K562 (cell line): ENCODE data around the gene PGAP2. TPM values are rescaled to one million over a fixed set of nuclear protein-coding genes. Genes with fewer than 3 reads are reported as not detected.

ENCODE experiments used
- ATAC-seq: fragments of 200-7000 bp; cut with Tn5 transposase; 3 replicates; pipeline ENCODE4 v1.9.1; 2020; ENCODE audit warnings: moderate library complexity
- BruUV-seq: library from RNA; stranded (reverse); fragments of 400-500 nt; replicated peaks from 2 replicates; lab custom pipeline; 2021; lab: Mats Ljungman, UMichigan
- CTCF ChIA-PET: fragments of 300-600 bp; formaldehyde crosslinking; extraction: SDS; loops from one replicate; lab custom pipeline; 2021; ENCODE audit warnings: low intra/inter-chr PET ratio; lab: Yijun Ruan, JAX
- POLR2A ChIA-PET: fragments of 300-600, 350-650 bp; sonication (Branson Sonifier 250); formaldehyde crosslinking; extraction: SDS; loops from one replicate; lab custom pipeline; 2021; ENCODE audit warnings: antibody characterized with exemption, inconsistent platforms; lab: Yijun Ruan, JAX
- DNase-seq, 4 experiments: peaks; one replicate each; pipeline versions ENCODE4 v3.0.0 to v3.0.0-alpha.2; 2011 to 2018; ENCODE audit warnings: low spot score in 3 of 4, mixed read lengths in 3 of 4; ENCODE audit errors: extremely low read depth in 1 of 4
- FAIRE-seq: peaks from 2 replicates; lab custom pipeline; 2011; peaks lifted over from hg19 to GRCh38; lab: Jason Lieb, UNC
- H2AFZ ChIP-seq: 2 replicates; pipeline ENCODE4 v1.6.0; 2011; ENCODE audit warnings: low read depth, low read length, control low read depth, inconsistent platforms
- H3K27ac ChIP-seq: fragments of 200-600 bp; 3 replicates; pipeline ENCODE4 v1.8.0; 2011; ENCODE audit warnings: low read depth, mild to moderate bottlenecking, control low read depth, inconsistent platforms, low read length, moderate library complexity, mixed read lengths; ENCODE audit errors: extremely low read depth
- H3K27me3 ChIP-seq, 2 experiments: fragments of 300-600 bp in 1 of 2; 2 replicates in 1 of 2; 3 replicates in 1 of 2; pipeline versions ENCODE4 v1.6.0 to v1.8.0; 2011; ENCODE audit warnings: inconsistent platforms in 2 of 2, low read length in 2 of 2, mild to moderate bottlenecking in 1 of 2, mixed read lengths in 1 of 2, moderate library complexity in 1 of 2; ENCODE audit not compliant: control insufficient read depth in 2 of 2, insufficient read depth in 2 of 2
- H3K36me3 ChIP-seq: fragments of 300-600 bp; 3 replicates; pipeline ENCODE4 v1.8.0; 2011; ENCODE audit warnings: mild to moderate bottlenecking, low read length, inconsistent platforms; ENCODE audit not compliant: control insufficient read depth, insufficient read depth
- H3K4me1 ChIP-seq, 2 experiments: fragments of 200-600 bp in 1 of 2; replicated peaks in 1 of 2; 2 replicates in 1 of 2; 3 replicates in 1 of 2; pipeline versions ENCODE4 v1.5.1 to v1.8.0; 2011; ENCODE audit warnings: inconsistent platforms in 2 of 2, low read length in 2 of 2, mild to moderate bottlenecking in 1 of 2, mixed read lengths in 1 of 2, moderate library complexity in 1 of 2; ENCODE audit not compliant: control insufficient read depth in 2 of 2, insufficient read depth in 2 of 2
- H3K4me2 ChIP-seq: 2 replicates; pipeline ENCODE4 v1.6.1; 2011; ENCODE audit warnings: low read length, control low read depth, inconsistent platforms, mixed read lengths; ENCODE audit not compliant: insufficient read depth
- H3K4me3 ChIP-seq: fragments of 200-600 bp; sonication (generic), shearing (Covaris generic); 2 replicates; pipeline ENCODE4 v1.5.1; 2016; ENCODE audit warnings: control low read depth, inconsistent platforms
- H3K79me2 ChIP-seq: fragments of 200-600 bp; 3 replicates; pipeline ENCODE4 v1.8.0; 2011; ENCODE audit warnings: low read length, inconsistent platforms; ENCODE audit not compliant: control insufficient read depth, insufficient read depth
- H3K9ac ChIP-seq, 2 experiments: 2 replicates each; pipeline versions ENCODE4 v1.6.0 to v1.6.1; 2011; ENCODE audit warnings: low read depth in 2 of 2, low read length in 2 of 2, control low read depth in 1 of 2, inconsistent platforms in 1 of 2, mild to moderate bottlenecking in 1 of 2, mixed read lengths in 1 of 2; ENCODE audit not compliant: insufficient read depth in 1 of 2
- H3K9me1 ChIP-seq: one replicate; pipeline ENCODE4 v1.6.0; 2011; ENCODE audit warnings: inconsistent platforms, mild to moderate bottlenecking, low read length, moderate library complexity; ENCODE audit not compliant: control insufficient read depth, insufficient read depth
- H3K9me3 ChIP-seq: replicated peaks from 2 replicates; pipeline ENCODE4 v1.5.1; 2011; ENCODE audit warnings: low read depth, low read length, inconsistent platforms; ENCODE audit not compliant: control insufficient read depth, insufficient read depth
- H4K20me1 ChIP-seq: replicated peaks from 2 replicates; pipeline ENCODE4 v1.6.1; 2011; ENCODE audit warnings: low read length, inconsistent platforms, mixed read lengths; ENCODE audit not compliant: control insufficient read depth, insufficient read depth
- FIP1L1 ChIP-seq: fragments of 200-400 bp; formaldehyde crosslinking; IDR thresholded peaks from 2 replicates; pipeline ENCODE4 v1.6.1; 2018; ENCODE audit warnings: mild to moderate bottlenecking, low read depth, low read length; ENCODE audit not compliant: poor library complexity, severe bottlenecking
- HDAC3 ChIP-seq: fragments of 450-650 bp; IDR thresholded peaks from 2 replicates; pipeline ENCODE4 v1.6.1; 2018; ENCODE audit warnings: borderline replicate concordance, mild to moderate bottlenecking, moderate library complexity; ENCODE audit not compliant: partially characterized antibody
- JUNB ChIP-seq: fragments of 450-650 bp; formaldehyde crosslinking; conservative IDR thresholded peaks from 2 replicates; pipeline ENCODE4 v1.4.0; 2020; ENCODE audit warnings: mild to moderate bottlenecking
- MTA2 ChIP-seq: fragments of 450-650 bp; IDR thresholded peaks from 2 replicates; pipeline ENCODE4 v1.6.1; 2016; ENCODE audit warnings: low read depth
- NRF1 ChIP-seq, 2 experiments: fragments of 450-650 bp; IDR thresholded peaks in 1 of 2; conservative IDR thresholded peaks in 1 of 2; 2 replicates each; pipeline ENCODE4 v1.6.1; 2014; ENCODE audit warnings: mild to moderate bottlenecking in 2 of 2
- POLR2A ChIP-seq: fragments of 450-650 bp; conservative IDR thresholded peaks from 2 replicates; pipeline ENCODE4 v1.6.1; 2016
- SMARCC2 ChIP-seq: fragments of 450-650 bp; IDR thresholded peaks from 2 replicates; pipeline ENCODE4 v1.6.1; 2017; ENCODE audit warnings: antibody characterized with exemption, moderate library complexity, mild to moderate bottlenecking, low read depth
- ZNF124 ChIP-seq: sonication (generic); formaldehyde crosslinking; IDR thresholded peaks from 2 replicates; pipeline ENCODE4 v1.8.1; 2022; ENCODE audit warnings: missing genetic modification reagents
- ZNF165 ChIP-seq: fragments of 250-450 bp; sonication (Bioruptor Pico); IDR thresholded peaks from 2 replicates; pipeline ENCODE4 v1.4.0; 2020; ENCODE audit warnings: borderline replicate concordance
- ZNF253 ChIP-seq: fragments of 250-450 bp; sonication (Bioruptor Pico); conservative IDR thresholded peaks from 2 replicates; pipeline ENCODE4 v1.6.1; 2021; ENCODE audit warnings: mild to moderate bottlenecking
- ZNF76 ChIP-seq: fragments of 250-450 bp; sonication (Bioruptor Pico); IDR thresholded peaks from 2 replicates; pipeline ENCODE4 v1.4.0; 2020; ENCODE audit warnings: mild to moderate bottlenecking, moderate library complexity, borderline replicate concordance
- WGBS: fragments of 100-300 bp; shearing (Covaris generic); methylation state at CpG from one replicate; pipeline ENCODE4 v1.1.6; 2016; ENCODE audit warnings: low coverage, mixed read lengths; ENCODE audit not compliant: insufficient coverage; ENCODE audit errors: missing lambda C conversion rate; 5-methylcytosine and 5-hydroxymethylcytosine counted together
- in situ Hi-C: fragments of 300-500 bp; cut with MboI; formaldehyde crosslinking; loops from 4 replicates; pipeline ENCODE4 v1.15.0; 2018; ENCODE audit warnings: inconsistent platforms, mixed read lengths
- intact Hi-C: fragments of 100-400 bp; cut with micrococcal nuclease; formaldehyde crosslinking; loops from 2 replicates; pipeline ENCODE4 v1.14.2; 2022
- polyA plus RNA-seq, 8 experiments: library from polyadenylated mRNA; depleted of rRNA in 4 of 8; stranded (reverse) in 5 of 8; unstranded in 3 of 8; fragments of >200 nt; fragmentation: Nextera tagmentation in 2 of 8; fragmentation: Illumina TruSeq in 1 of 8; extraction: Ambion mirVana in 2 of 8; extraction: Trizol in 1 of 8; gene quantifications; 2 replicates each; pipeline versions ENCODE4 v1.2.1 to v1.2.3, GENCODE V29; 2011 to 2014; ENCODE audit warnings: inconsistent platforms in 1 of 8, missing spikeins in 1 of 8
- total RNA-seq, 7 experiments: library from RNA; depleted of rRNA in 6 of 7; stranded (reverse); fragments of >200 nt in 6 of 7; fragmentation: Illumina TruSeq in 2 of 7; extraction: Trizol in 2 of 7; gene quantifications; 2 replicates each; pipeline versions ENCODE4 v1.2.1 to v1.2.3, GENCODE V29; 2011 to 2021; ENCODE audit warnings: low replicate concordance in 1 of 7
- TF ChIP-seq, protein P1 (sequence below): IDR thresholded peaks from 2 replicates; pipeline ENCODE4 v1.6.1; 2011; ENCODE audit not compliant: insufficient read length; ENCODE audit errors: extremely low read depth
- TF ChIP-seq, protein P2 (sequence below): sonication (generic); formaldehyde crosslinking; IDR thresholded peaks from 2 replicates; pipeline ENCODE4 v1.9.0; 2022; ENCODE audit warnings: mild to moderate bottlenecking, missing genetic modification reagents

Gene PGAP2
- total and polyA plus RNA-seq, 9 of the 15 experiments (the other 6 are each of a cell fraction or from before 2014, with no cell fraction given) = 17.9 to 47.2 (median 33.7) TPM

DNA sequence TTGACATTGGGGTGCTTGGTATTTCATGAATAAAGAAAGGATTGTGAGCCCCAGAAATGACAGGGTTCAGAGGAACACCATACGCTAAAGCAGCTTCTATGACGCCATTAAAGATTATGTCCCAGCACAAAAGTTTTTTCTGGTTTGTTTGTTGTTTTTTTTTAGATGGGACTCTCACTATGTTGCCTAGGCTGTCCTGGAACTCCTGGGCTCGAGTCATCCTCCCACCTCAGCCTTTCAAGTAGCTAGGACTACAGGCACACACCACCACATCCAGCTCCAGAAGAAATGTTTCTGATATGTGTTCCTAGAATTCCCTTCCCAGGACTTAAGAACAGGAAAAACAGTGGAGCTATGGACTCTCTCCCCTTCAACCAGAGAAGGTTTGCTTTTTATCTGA lies 35.0 kb downstream of the PGAP2 start:
- Histone ChIP-seq H2AFZ (peak overlapping the region; percentile 69), H3K4me1 (peaks cover 11 to 31% of the 10 kb centered on the region in 2 experiments), H3K4me3 (no peak overlapping the region), H3K27me3 (no peaks in the 10 kb centered on the region), H3K9me3 (no peaks in the 10 kb centered on the region), H3K27ac (no peak overlapping the region), H3K4me2 (no peak overlapping the region), H3K36me3 (peaks cover 10% of the 10 kb centered on the region), H4K20me1 (peaks cover 4% of the 10 kb centered on the region; the same call in 1 of the 2 replicates), H3K9me1 (no peaks in the 10 kb centered on the region), H3K79me2 (peaks cover 29% of the 10 kb centered on the region), H3K9ac (peak overlapping the region in 1 of 2 experiments; percentile 66; a peak in 1 of 4 replicates)
- ATAC-seq (no peak), DNase-seq (no peak), FAIRE-seq (no peak)
- no TSS peak for BruUV-seq
- no peak for TF ChIP-seq ZNF124 (CRISPR knock-in tag)
- TF ChIP-seq SMARCC2 = no peak
- TF ChIP-seq, protein P1, sequence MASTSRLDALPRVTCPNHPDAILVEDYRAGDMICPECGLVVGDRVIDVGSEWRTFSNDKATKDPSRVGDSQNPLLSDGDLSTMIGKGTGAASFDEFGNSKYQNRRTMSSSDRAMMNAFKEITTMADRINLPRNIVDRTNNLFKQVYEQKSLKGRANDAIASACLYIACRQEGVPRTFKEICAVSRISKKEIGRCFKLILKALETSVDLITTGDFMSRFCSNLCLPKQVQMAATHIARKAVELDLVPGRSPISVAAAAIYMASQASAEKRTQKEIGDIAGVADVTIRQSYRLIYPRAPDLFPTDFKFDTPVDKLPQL = no peak
- no peak for TF ChIP-seq NRF1 (conservative IDR thresholded peaks at IDR 0.05 in 1 of 2, IDR thresholded peaks at IDR 0.05 in 1 of 2)
- TF ChIP-seq JUNB (CRISPR knock-in tag) = no peak
- no peak for TF ChIP-seq MTA2
- TF ChIP-seq ZNF165 (CRISPR knock-in tag) = no peak
- no peak for TF ChIP-seq ZNF253 (CRISPR knock-in tag)
- TF ChIP-seq HDAC3 = no peak
- TF ChIP-seq FIP1L1 = no peak
- TF ChIP-seq POLR2A = no peak
- TF ChIP-seq, protein P2, sequence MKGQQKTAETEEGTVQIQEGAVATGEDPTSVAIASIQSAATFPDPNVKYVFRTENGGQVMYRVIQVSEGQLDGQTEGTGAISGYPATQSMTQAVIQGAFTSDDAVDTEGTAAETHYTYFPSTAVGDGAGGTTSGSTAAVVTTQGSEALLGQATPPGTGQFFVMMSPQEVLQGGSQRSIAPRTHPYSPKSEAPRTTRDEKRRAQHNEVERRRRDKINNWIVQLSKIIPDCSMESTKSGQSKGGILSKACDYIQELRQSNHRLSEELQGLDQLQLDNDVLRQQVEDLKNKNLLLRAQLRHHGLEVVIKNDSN (CRISPR knock-in tag) = no peak
- no peak for TF ChIP-seq ZNF76 (CRISPR knock-in tag)
- WGBS = 44% methylated on average over 3 of the region's 3 CpGs
- in situ Hi-C loops = no loop called here
- CTCF ChIA-PET = no interaction called here
- intact Hi-C loops = no loop called here
- POLR2A ChIA-PET = interaction anchor here (1.1 to 2.5 kb wide), 3 partner anchors 9 to 249 kb away, joined by 3 to 12 read pairs (median 8); partner anchors contain the start of gene STIM1
